ENCODE data around the gene GAB2. TPM values are rescaled to one million over a fixed set of nuclear protein-coding genes. Genes with fewer than 3 reads are reported as not detected.

Gene GAB2
- total and polyA plus RNA-seq, 2 of the 4 experiments (the other 2 are of a cell fraction), result 3.3 to 5.9 TPM

GRCh38 chr11:78420255-78420764, 2.7 kb upstream of the GAB2 start:
- H3K23ac ChIP-seq (ENCODE audit: low read depth, low read length), result peak overlapping the region; percentile 59; the same call in 1 of the 2 replicates
- H3K9me3 ChIP-seq (ENCODE audit: control insufficient read depth, insufficient read depth, low read length), result no peaks in the 10 kb centered on the region
- peak overlapping the region; percentile 86 for H2AFZ ChIP-seq (replicated peaks; ENCODE audit: low read length, poor library complexity)
- peak overlapping the region; percentile 23 to 33; a peak in 1 of 4 replicates for H4K8ac ChIP-seq (ENCODE audit: low read depth in 2 of 2, low read length in 2 of 2)
- H3K4me3 ChIP-seq (ENCODE audit: insufficient read depth, low read depth, low read length), result no peak overlapping the region
- H4K5ac ChIP-seq (ENCODE audit: low read depth, low read length), result peak overlapping the region; percentile 87
- H2BK15ac ChIP-seq (ENCODE audit: low read depth, low read length), result no peak overlapping the region
- H2BK5ac ChIP-seq (ENCODE audit: low read depth, low read length, poor library complexity, severe bottlenecking), result peak overlapping the region; percentile 66
- H3K79me1 ChIP-seq (ENCODE audit: low read depth in 1 of 2, low read length in 2 of 2), result peaks cover 0 to 19% of the 10 kb centered on the region in 2 experiments; a peak in 2 of 4 replicates
- 14% methylated on average over 1 of the region's 9 CpGs; no CpG with 5 or more reads in 1 of the 2 experiments for WGBS, 2 experiments (ENCODE audit: extremely low coverage in 2 of 2, insufficient read length in 1 of 2)
- dilution Hi-C loops (cut with HindIII; ENCODE audit: low sequenced_read_pairs, unreplicated experiment) (no loop called here), intact Hi-C loops (cut with micrococcal nuclease) (no loop called here), in situ Hi-C loops (cut with MboI; ENCODE audit: low sequenced_read_pairs) (no loop called here)
- H2BK20ac ChIP-seq (ENCODE audit: low read depth, low read length), result peak overlapping the region; percentile 69; the same call in 1 of the 2 replicates
- H3K4ac ChIP-seq (ENCODE audit: low read depth, low read length), result peak overlapping the region; percentile 53; the same call in 1 of the 2 replicates
- H2AK9ac ChIP-seq (replicated peaks; ENCODE audit: low read depth, low read length, poor library complexity), result no peak overlapping the region
- peaks cover 5% of the 10 kb centered on the region for H4K20me1 ChIP-seq (ENCODE audit: insufficient read depth, low read length)
- ChIA-PET CTCF (interaction anchor here (1.0 to 2.0 kb wide), 3 partner anchors 10 to 192 kb away, joined by 3 to 16 read pairs (median 4); no protein-coding TSS in a partner anchor), POLR2A (ENCODE audit: unreplicated experiment) (no interaction called here)
- H3K27ac ChIP-seq (ENCODE audit: insufficient read depth, low read length), result peak overlapping the region; percentile 73; the same call in 1 of the 2 replicates
- no peak overlapping the region for H3K56ac ChIP-seq (ENCODE audit: extremely low read depth, insufficient read depth, low read length)
- peaks cover 24% of the 10 kb centered on the region for H3K4me1 ChIP-seq (ENCODE audit: control insufficient read depth, insufficient read depth, low read length)
- TF ChIP-seq SMC3 (IDR thresholded peaks at IDR 0.05; ENCODE audit: low read depth, low read length), result peak; percentile 33; the same call in 1 of the 2 replicates
- TF ChIP-seq MAFK (IDR thresholded peaks at IDR 0.05; ENCODE audit: low read depth, low read length), result no peak
- peak; percentile 18; the same call in 1 of the 2 replicates for TF ChIP-seq MAZ (IDR thresholded peaks at IDR 0.05; ENCODE audit: borderline replicate concordance, low read depth, low read length)
- no peak for TF ChIP-seq CHD1 (IDR thresholded peaks at IDR 0.05; ENCODE audit: low read depth, low read length)
- TF ChIP-seq, protein P1, sequence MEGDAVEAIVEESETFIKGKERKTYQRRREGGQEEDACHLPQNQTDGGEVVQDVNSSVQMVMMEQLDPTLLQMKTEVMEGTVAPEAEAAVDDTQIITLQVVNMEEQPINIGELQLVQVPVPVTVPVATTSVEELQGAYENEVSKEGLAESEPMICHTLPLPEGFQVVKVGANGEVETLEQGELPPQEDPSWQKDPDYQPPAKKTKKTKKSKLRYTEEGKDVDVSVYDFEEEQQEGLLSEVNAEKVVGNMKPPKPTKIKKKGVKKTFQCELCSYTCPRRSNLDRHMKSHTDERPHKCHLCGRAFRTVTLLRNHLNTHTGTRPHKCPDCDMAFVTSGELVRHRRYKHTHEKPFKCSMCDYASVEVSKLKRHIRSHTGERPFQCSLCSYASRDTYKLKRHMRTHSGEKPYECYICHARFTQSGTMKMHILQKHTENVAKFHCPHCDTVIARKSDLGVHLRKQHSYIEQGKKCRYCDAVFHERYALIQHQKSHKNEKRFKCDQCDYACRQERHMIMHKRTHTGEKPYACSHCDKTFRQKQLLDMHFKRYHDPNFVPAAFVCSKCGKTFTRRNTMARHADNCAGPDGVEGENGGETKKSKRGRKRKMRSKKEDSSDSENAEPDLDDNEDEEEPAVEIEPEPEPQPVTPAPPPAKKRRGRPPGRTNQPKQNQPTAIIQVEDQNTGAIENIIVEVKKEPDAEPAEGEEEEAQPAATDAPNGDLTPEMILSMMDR (conservative IDR thresholded peaks at IDR 0.05; ENCODE audit: low read depth, low read length), result peak; percentile 79
- TF ChIP-seq RAD21 (IDR thresholded peaks at IDR 0.05; ENCODE audit: low read length), result peak; percentile 42
- peak overlapping the region; percentile 87 for H3K18ac ChIP-seq (ENCODE audit: low read depth, low read length)
- H3K36me3 ChIP-seq (ENCODE audit: control insufficient read depth, insufficient read depth, low read length), result no peaks in the 10 kb centered on the region
- H3K27me3 ChIP-seq (ENCODE audit: control insufficient read depth, insufficient read depth, low read length), result no peaks in the 10 kb centered on the region
- H3K9ac ChIP-seq (ENCODE audit: low read depth, low read length), result peak overlapping the region; percentile 42; the same call in 1 of the 2 replicates
- no TSS peak for BruUV-seq (replicated peaks)
- no peak for ATAC-seq (ENCODE audit: low read depth)
- H2BK120ac ChIP-seq (ENCODE audit: low read depth, low read length), result peak overlapping the region; percentile 68; the same call in 1 of the 2 replicates
- peaks cover 11% of the 10 kb centered on the region for H3K9me1 ChIP-seq (ENCODE audit: insufficient read depth, low read length)
- peak overlapping the region; percentile 53 for H3K4me2 ChIP-seq (ENCODE audit: low read depth, low read length)
- peak overlapping the region; percentile 92 for H2AK5ac ChIP-seq (ENCODE audit: low read depth, low read length)
- peak overlapping the region; percentile 50; the same call in 1 of the 2 replicates for H3K14ac ChIP-seq (replicated peaks; ENCODE audit: low read depth, low read length)
- peak overlapping the region; percentile 78 for H4K91ac ChIP-seq (ENCODE audit: insufficient read depth, low read depth, low read length)
- DNase-seq, result peak; percentile 88

Measured in IMR-90 (cell line).